GM19099 (cell line): ENCODE results near the gene KLC4.

Experiments
- POLR2A ChIP-seq: IDR thresholded peaks from 3 replicates; pipeline ENCODE4 v1.6.1; 2011; ENCODE audit warnings: low read depth; ENCODE audit not compliant: insufficient read length; ENCODE audit errors: extremely low read depth

The KLC4 gene

GRCh38 chr6:43124481-43124880, 65.0 kb downstream of the KLC4 start:
- TF ChIP-seq POLR2A: no peak
